Thyroid gland (tissue), 4 donors: ENCODE data around the gene BCAS2.

ENCODE experiments used
- POLR2A ChIP-seq, 2 donors: fragments of 450-650 bp; IDR thresholded peaks; one replicate each; pipeline ENCODE4 v1.6.1; 2017; ENCODE audit warnings: antibody characterized with exemption in 2 of 2, mild to moderate bottlenecking in 2 of 2, moderate library complexity in 1 of 2
- TF ChIP-seq, protein P1 (sequence below), 6 experiments: fragments of 200-600 bp in 3 of 6; fragments of 450-650 bp in 3 of 6; sonication (generic) in 3 of 6; IDR thresholded peaks; one replicate each; pipeline ENCODE4 v1.5.1; 2016 to 2019; ENCODE audit warnings: antibody characterized with exemption in 6 of 6, mild to moderate bottlenecking in 2 of 6, inconsistent platforms in 1 of 6, moderate library complexity in 1 of 6

DNA sequence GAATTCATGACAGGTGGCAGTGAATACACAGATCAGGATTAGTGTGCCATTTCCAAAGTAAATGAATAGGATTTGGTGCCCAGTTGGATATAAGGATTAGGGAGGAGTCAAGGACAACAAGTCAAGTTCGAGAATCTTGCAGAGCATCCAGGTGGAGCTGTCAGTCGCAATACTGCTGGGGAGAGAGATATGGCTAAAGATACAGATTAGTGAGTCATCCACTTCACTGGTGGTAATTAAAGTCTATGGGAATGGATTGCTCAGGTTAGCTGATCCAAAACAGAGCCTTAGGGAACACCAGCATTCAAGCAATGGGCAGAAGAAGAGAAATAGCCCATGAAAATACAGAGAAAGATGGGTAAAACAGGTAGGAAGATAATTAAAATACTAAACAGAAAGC, 26.8 kb downstream of the BCAS2 start:
- TF ChIP-seq, protein P1, sequence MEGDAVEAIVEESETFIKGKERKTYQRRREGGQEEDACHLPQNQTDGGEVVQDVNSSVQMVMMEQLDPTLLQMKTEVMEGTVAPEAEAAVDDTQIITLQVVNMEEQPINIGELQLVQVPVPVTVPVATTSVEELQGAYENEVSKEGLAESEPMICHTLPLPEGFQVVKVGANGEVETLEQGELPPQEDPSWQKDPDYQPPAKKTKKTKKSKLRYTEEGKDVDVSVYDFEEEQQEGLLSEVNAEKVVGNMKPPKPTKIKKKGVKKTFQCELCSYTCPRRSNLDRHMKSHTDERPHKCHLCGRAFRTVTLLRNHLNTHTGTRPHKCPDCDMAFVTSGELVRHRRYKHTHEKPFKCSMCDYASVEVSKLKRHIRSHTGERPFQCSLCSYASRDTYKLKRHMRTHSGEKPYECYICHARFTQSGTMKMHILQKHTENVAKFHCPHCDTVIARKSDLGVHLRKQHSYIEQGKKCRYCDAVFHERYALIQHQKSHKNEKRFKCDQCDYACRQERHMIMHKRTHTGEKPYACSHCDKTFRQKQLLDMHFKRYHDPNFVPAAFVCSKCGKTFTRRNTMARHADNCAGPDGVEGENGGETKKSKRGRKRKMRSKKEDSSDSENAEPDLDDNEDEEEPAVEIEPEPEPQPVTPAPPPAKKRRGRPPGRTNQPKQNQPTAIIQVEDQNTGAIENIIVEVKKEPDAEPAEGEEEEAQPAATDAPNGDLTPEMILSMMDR (IDR thresholded peaks at IDR 0.05): no peak
- TF ChIP-seq POLR2A (IDR thresholded peaks at IDR 0.05): no peak
